EH (cell line): ENCODE measurements around the gene RPS15A.
"Not testable (repeated sequence)": the region's sequence is repeated elsewhere in the genome, so short reads cannot be mapped to it uniquely, and the experiment has no call there.

ENCODE experiments used
- DNase-seq: peaks from one replicate; pipeline ENCODE4 v3.0.0-alpha.2; 2015; ENCODE audit warnings: low read depth

RPS15A gene

DNA sequence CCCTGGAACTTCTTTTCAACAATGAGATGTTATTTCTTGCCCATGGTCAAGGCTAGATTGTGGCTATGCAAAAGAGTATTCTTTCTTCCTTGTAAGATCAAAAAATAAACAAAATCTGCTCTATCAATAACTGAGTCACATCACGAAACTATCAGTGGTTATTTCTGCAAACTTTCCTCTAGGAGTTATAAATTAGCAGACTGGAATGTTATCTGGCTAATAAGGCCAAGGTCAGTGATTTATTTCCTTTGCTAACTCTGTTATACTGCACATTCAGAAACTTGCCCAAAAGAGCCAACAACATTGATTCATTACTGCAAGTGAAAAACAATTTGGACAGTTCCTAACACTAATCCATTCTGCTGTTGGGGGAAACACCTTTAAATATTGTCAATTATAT, 6.2 kb upstream of the RPS15A start:
- DNase-seq: peak; percentile 14

DNA sequence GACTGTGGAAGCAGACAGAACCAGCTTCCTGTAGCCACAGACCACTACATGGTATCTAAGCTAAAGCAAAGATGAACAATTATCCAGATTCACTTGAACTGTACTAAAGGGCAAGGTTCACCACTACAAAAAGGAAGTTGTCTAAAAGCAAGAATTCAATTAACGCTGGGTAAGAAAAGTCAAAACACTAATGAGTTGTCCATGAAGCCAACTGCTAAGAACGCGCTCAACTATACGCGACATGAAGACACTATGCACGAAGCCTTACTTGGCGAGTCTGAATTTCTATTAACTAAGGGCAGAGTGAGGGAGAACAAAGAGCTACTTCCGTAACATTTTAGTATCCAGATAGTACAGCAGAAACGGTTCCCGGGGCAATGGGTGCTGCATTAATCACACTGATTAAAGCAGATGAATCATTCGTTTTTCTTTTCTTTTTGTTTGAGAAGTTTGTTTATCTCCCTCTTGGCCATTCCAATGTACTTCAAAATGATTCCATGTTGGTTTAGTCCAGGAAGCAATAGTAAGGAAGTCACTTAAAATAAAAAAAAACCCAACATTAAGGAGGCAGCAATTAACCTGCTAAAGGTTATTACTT, 2.8 kb upstream of the RPS15A start:
- peak; percentile 36 for DNase-seq

DNA sequence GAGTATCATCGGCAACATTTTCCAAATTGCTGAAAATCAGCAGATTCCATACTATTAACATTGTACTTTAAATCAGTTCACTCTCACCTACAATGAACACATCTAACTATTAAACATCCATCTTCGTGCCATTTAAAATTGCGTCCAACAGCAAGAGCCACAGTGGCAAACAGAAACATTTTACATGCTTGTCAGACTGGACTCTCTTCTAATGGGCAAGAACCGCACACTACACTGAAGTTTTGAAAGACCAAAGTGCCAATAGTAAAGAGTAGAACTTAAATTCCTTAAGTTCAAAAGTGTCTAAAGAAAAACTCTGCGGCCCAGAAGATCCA, 652 bp downstream of the RPS15A start:
- no peak for DNase-seq

DNA sequence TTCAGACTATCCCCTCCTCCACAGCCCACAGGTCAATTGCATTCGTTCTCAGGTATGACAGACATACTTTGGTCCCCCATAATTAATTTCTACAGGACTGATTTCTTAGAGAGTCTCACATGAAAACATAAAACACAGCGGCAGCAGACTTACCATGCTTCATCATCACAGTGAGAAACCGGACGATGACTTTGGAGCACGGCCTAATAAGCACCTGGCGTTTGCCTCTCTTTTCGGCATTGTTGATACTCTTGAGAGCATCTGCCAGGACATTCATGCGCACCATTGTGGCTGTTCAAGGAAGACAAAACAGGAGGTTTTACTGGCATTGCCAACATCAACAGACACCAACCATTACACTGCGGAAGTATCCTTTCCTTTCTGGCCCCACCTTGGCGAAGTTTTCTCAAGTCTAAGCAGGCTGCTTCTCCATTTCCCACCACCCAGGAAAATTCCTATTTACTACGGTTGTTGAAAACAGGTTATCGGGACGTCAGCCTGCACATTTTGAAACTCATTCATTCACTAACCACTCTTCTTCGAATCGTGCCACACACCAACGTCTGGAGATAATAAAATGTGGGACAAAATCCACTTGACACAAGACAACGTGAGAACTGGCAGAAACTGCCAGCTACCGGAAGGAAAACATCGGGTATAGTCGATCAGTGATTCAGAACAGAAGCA, 1.2 kb downstream of the RPS15A start:
- peak; percentile 21 for DNase-seq

DNA sequence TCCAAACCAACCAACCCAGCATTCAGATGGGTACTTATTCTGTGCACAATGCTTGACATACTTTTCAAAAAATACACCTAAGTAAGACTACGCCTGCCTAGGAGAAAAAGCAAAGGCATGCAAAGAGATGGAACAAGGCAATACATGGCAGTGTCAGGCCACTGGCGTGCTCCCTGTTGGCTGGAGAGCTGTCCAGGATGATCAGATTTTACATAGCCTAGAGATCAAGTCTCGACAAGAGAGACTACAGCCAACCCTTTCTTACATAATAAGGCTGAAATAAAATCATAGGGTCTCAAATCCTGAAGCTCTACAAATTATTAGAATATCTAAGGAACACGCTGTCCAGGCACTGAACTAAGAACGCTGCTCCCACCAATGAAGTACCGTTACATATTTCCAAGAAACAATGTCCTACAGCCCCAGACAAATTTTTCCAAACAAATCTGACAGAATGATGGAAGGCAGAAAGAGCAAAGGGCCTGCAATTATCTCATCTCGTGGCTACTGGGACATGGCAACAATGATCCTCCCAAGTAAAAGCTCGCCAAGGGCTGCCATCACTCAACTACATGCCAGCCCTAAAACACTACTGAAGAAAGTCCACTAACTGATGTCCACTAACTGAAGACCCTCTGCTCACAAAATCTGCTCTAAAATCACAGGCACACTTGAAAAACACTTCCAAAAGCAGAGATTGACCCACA, 5.1 kb downstream of the RPS15A start:
- DNase-seq: no peak

DNA sequence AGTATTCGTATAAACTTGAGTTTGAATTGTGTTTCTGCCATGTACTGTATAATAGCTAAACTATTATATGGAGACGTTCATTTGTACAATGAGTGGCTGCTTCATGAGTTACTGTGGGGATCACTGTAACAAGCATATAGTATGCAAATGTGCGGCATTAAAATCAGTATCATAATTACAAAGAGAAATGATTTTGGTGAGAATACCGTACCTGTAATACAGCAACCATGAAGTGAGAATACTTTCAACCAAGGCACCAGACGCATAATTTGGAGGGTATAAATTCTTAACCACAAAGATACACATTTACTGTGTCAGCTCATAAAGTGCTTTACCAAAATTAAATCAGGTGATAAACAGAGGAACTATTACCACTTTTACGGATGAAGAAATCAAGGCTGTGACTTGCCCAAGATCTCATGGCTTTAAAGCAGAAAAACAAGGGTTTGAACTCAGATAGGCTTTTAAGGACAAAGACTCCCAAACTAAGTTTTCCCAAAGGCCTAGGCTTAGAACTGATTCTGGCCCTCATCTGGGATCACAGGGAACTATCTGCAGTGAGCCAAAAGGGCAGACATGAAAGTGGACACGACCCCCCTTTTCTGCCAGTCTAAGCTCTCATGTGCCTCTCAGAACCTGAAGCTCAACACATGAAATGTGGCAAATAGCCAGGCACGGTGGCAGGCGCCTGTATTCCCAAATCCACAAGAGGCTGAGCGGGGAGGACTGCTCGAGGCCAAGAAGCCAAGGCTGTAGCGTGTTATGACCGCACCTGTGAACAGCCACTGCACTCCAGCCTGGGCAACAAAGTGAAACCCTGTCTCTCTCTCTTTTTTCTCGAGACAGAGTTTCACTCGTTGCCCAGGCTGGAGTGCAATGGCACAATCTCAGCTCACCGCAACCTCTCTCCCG, 6.4 kb downstream of the RPS15A start:
- DNase-seq: no peak

DNA sequence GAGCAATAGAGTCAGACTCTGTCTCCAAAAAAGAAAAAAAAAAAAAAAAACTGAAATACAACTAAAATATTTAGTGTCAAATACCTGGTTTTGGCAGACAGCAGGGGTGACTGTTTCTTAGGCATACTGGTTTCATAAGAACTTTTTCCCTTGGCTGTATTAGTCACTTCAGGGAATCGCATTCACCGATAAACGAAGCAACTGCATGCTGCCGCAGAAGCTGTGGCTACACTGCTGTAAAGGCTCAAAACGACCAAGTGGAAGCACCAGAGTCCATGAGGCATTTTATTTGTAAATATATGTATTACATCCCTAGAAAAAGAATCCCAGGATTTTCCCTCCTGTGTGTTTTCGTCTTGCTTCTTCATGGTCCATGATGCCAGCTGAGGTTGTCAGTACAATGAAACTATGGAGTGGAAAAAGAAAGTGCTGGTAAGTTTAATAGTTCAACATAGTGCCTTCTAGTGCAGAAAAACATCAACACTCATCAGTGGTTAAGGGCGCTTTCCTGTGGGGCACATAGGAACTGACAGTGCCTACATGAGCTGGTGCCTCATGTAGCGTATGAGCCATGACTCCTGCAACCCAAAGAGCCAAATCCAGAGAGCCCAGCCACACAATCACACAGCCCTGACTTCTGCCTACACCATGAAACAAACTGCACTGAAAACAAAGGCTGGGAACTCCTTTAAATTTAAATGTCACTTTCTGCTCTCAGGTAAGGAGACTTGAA, 7.3 kb downstream of the RPS15A start:
- DNase-seq: no peak

DNA sequence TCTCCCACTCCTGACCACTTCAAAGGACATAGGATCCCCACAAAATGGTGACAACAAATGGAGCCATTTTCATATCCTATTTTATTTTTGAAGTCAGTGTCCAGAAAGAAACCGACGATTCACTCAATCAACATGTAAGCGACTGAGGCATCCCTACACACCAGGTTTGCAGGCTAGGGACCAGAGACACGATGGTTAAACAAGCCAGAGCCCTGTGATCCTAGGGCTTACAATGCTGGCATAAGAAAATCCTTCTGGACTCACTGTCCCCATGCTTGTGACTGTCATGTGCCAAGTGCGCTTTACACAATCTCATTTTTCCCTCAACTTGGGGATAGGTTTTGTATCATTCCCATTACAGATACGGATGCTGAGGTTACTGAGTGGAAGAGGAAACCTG, 8.9 kb downstream of the RPS15A start:
- DNase-seq: not testable (repeated sequence)

DNA sequence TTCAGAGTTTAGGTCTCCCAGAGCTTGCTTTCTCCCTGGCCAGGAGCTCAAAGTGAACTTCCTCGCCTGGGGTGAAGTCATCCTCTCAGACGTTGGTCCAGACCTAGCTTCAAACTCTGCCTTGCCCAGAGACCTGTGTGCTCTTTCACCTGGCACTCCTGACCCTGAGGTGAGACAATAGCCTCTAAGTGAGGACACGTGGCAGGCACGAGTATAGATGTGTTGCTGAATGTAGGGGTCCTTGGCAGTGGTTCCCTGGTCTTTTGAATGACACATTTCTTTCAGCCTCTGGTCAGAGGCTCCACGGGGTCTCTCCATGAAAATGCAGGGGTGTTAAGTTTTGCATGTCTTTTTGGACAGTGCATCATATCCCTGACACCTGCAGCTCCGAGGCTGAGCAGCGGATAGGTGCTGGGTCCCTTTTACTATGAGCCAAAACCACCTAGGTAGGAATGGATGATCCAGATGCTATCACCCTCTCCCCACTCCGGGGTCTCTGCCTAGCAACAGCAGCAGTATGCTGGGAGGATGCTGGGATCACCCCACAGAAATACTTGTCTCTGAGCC, 9.6 kb downstream of the RPS15A start:
- not testable (repeated sequence) for DNase-seq

DNA sequence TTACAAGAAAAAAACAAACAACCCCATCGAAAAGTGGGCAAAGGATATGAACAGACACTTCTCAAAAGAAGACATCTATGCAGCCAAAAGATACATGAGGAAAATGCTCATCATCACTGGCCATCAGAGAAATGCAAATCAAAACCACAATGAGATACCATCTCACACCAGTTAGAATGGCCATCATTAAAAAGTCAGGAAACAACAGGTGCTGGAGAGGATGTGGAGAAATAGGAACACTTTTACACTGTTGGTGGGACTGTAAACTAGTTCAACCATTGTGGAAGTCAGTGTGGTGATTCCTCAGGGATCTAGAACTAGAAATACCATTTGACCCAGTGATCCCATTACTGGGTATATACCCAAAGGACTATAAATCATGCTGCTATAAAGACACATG, 12.5 kb downstream of the RPS15A start:
- not testable (repeated sequence) for DNase-seq

DNA sequence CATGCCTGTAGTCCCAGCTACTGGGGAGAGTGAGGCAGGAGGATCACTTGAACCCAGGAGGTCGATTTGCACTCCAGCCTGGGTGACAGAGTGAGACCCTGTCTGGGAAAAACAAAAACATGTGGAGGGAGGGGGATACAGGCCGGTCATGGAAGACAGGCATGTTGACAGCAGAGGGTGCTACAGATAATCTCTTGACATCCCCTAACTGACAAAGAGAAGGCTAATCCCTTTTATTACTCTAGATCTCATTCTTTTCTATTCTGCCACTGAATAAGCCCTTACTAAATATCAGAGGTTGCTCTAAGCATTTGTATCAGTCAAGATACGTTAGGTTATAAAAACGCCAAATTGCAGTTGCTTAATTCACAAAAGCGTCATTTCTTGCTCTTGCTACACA, 13.8 kb downstream of the RPS15A start:
- not testable (repeated sequence) for DNase-seq

DNA sequence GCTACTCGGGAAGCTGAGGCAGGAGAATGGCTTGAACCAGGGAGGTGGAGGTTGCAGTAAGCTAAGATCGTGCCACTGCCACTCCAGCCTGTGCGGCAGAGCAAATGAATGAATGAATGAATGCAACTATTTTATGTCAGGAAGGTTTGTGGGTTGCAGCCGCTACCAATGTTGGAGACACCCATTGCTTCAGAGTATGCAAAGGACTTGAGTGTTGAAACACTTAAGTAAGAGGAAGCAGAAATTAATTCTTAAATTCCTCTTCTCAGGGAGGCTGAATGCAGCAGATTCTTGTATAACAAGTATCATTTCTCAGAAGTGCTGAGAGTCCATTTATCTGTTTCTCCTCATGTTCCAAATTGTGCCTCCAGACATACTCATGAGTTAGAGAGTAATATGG, 15.5 kb downstream of the RPS15A start:
- DNase-seq: not testable (repeated sequence)

DNA sequence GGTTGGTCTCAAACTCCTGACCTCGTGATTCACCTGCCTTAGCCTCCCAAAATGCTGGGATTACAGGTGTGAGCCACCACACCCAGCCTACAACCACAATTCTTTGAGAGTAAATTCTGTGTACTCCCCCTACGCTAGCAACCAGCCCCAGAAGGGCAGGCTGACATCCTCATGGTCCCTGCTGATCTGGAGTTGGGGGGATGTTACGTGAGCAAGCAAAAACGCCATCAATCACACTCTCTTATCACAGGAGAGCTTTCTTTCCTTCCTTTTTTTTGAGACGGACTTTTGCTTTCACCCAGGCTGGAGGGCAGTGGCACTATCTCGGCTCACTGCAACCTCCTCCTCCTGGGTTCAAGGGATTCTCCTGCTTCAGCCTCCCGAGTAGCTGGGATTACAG, 18.0 kb downstream of the RPS15A start:
- DNase-seq: not testable (repeated sequence)

DNA sequence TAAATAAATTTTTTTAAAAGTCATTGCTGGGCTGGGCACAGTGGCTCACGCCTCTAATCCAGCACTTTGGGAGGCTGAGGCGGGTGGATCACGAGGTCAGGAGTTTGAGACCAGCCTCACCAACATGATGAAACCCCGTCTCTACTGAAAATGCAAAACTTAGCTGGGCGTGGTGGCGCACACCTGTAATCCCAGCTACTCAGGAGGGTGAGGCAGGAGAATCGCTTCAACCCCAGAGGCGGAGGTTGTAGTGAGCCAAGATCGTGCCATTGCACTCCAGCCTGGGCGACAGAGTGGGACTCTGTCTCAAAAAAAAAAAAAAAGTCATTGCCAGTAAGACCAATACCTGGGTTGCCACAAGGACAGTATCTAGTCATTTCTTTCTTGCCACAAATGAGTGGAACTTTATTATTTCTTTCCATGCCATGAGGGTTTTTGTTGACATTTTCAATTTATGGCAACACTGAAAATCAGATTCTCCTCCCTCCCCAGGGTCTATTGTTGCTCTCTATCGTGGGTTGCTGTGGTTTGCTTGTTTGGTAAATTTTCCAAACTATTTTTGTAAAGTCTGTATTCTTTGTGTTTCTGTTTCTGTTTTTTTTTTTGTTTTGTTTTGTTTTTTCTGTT, 19.7 kb downstream of the RPS15A start:
- not testable (repeated sequence) for DNase-seq

DNA sequence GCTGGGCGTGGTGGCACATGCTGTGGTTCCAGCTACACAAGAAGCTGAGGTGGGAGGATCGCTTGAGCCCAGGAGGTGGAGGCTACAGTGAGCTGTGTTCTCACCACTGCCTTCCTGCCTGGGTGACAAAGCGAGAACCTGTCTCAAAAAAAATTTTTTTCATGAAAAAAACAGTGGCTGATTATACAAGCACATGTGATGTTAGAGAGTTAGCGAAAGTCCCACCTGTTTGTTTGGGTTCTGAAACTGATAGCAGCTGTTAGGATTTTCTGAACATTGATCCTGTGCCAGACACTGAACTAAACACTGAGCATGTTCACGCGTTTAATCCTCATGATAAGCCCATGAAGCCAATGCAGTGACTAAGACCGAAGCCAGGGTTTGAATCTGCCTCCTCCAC, 22.9 kb downstream of the RPS15A start:
- DNase-seq: not testable (repeated sequence)

DNA sequence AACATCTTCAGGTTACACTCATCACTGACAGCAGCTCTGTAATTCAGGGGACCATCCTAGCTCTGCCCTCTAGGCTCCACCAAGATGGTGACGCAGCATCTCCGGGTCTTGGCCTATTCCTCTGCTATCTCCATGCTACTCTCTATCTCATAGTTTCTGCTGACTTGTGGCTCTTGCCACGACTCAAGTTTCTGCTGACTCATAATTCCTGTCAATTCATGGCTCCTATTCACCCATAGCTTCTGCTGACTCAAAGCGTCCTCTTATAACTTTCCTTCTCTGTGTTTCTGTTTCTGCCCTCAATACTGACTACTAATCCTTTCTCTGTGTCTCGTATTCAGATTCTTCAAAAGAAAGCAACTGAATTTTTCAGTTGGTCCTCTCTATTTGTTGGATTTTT, 27.4 kb downstream of the RPS15A start:
- DNase-seq: not testable (repeated sequence)

DNA sequence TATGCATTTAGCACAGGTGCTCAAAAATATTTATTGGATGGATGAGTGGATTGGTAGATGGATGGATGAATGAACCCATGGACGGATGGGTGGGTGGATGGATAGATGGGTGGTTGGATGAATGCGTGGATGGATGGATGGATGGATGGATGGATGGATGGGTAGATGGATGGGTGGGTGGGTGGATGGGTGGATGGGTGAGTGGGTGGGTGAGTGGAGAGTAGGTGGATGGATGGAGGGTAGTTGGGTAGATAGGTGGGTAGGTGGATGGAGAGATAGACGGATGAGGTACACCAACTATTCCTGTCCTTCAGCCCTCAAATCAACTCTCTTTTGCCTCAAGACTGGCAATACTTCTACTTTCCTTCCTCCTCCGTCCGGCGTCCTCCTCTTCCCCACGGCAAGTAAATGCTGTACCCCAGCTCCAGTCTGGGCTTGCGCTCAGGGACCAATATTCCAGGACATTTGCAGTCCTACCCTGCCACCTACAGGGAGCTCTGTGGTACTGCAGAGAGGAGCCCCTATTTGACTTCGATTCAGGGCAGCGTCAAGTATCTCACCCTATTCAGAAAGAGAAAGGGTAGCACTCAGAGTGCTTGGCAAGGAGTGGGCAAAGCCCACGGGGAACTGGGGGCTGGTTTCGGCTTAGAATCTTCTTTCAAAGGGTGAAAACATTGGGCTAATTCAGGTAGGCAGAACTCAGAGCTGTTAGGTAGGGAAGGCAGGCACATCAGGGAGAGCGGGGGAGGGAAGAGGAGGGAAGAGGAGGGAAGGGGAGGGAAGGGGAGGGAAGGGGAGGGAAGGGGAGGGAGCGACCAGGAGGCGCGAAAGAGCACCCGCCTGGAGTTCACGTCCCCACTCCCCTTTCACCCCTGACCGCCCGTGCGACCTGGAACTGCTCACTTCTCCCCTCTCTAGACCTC, 30.3 kb downstream of the RPS15A start:
- DNase-seq: peak; percentile 22

DNA sequence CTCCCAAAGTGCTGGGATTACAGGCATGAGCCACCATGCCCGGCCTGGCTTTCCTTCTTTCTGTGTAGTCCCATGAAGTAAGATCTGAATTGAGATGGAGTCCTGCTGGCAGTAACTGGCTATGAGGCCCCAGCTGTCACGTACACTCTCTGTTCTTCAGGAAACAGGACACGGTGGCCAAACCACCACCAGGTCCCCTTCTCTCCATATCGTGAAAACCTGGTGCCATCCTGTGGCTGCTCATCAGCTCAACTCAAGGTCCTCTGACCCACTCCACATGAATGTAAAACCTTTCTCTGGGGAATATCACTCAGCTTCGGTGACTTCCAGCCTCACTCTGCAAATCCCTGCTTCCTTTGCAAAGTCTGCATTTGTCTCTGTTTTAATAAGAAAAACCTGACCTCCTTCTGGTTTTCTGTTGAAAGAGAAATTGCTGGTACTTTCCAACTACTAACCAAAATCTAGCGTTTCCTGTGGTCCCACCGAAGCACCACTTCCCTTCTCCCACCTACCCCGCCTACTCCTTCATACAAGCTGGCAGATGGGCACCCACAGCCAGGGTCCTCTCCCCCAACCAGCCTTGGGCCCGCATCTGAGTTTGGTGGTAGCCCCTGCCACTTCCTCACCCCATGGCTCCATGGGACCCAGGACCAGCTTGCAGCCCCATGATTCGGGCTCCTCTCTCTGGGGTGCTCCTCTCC, 32.0 kb downstream of the RPS15A start:
- not testable (repeated sequence) for DNase-seq

DNA sequence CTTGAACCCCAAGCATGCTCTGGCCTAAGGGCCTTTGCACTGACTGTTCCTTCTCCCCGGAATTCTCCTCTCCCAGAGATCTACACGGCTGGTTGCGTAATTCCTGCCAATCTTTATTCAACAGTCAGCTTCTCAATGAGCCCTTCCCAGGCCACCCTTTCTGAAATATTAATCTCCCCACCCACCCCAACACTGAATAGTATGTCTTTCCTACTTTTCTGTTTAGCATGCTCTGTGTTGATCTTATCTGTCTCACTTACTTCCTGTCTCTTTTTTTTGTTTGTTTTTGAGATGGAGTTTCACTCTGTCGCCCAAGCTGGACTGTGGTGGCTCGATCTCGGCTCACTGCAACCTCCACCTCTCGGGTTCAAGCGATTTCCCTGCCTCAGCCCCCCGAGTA, 33.5 kb downstream of the RPS15A start:
- not testable (repeated sequence) for DNase-seq
